IPS-11a (cell line): ENCODE measurements around the gene CC2D2A.

Source experiments
- H3K4me3 ChIP-seq: one replicate; pipeline ENCODE4 v1.5.1; 2013; ENCODE audit warnings: low read depth, low read length, control low read depth

CC2D2A gene

GRCh38 chr4:15636818-15637217 lies 167.1 kb downstream of the CC2D2A start:
- H3K4me3 ChIP-seq: no peak overlapping the region

- no peak overlapping the region for H3K4me3 ChIP-seq
These were observed 168.7 kb downstream of the CC2D2A start for GRCh38 chr4:15638418-15638817.

- no peak overlapping the region for H3K4me3 ChIP-seq
These were observed 178.9 kb downstream of the CC2D2A start for GRCh38 chr4:15648600-15648999.

GRCh38 chr4:15649914-15650545 lies 180.3 kb downstream of the CC2D2A start:
- no peak overlapping the region for H3K4me3 ChIP-seq
